ENCODE measurements around the gene STXBP1.

DNA sequence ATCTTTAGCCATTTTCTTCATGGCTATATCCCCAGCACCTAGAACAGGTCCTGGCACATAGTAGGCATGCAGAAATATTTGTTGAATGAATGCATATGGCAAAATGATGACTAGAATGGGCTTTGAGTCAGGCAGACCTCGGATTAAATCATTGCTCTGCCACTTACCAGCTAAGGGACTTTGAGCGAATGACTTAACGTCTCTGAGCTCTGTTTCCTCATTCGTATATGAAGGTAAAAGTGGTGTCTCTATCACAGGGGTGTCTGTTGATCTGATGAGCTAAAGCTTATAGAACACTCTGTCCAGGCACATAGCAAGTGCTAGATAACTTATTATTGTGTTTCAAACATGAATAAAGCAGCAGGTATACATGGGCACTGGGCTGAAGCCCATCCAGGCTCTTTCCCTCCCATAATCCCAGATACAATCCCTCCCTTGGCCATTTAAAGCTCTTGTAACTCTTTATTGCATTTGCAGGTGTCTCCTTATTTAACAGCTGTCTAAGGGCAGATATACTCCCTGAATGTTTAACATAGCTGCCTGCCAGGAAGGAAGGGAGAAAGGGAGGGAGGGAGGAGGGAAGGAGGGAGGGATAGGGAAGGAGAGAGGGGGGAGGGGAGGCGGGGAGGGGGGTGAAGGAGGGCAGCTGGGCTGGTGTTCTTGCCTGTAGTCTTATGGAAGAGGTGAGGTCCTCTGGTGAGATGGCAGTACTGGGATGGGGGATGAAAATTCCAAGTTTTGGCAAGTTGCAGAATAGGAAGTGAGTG lies 23.2 kb upstream of the STXBP1 start:
- TF ChIP-seq TAF1 (IDR thresholded peaks at IDR 0.05; ENCODE audit: low read depth, low read length) (no peak), POLR2A (IDR thresholded peaks at IDR 0.05; ENCODE audit: low read depth, low read length) (no peak)
